Measurements from ENCODE around the gene SCN4A. TPM values are rescaled to one million over a fixed set of nuclear protein-coding genes. Genes with fewer than 3 reads are reported as not detected.
"Not testable (repeated sequence)": the region's sequence is repeated elsewhere in the genome, so short reads cannot be mapped to it uniquely, and the experiment has no call there.

The SCN4A gene
- total RNA-seq, 3 donors from 2014 or later = 1.0 to 16.7 (median 10.2) TPM

GRCh38 chr17:63928172-63928666, 44.5 kb downstream of the SCN4A start:
- DNase-seq (ENCODE audit: low spot score in 2 of 2) = no peak
- intact Hi-C loops (cut with DNase I; ENCODE audit: low total_unique reads) = no loop called here
- no peaks in the 10 kb centered on the region for H3K4me1 ChIP-seq
- H3K27ac ChIP-seq = no peak overlapping the region
- H3K4me3 ChIP-seq = no peak overlapping the region
- no peaks in the 10 kb centered on the region for H3K27me3 ChIP-seq
- no peaks in the 10 kb centered on the region for H3K36me3 ChIP-seq
- no peak for TF ChIP-seq POLR2A (IDR thresholded peaks at IDR 0.05)
- TF ChIP-seq POLR2AphosphoS5 (IDR thresholded peaks at IDR 0.05) = no peak
- TF ChIP-seq CTCF (IDR thresholded peaks at IDR 0.05) = no peak
- H3K9me3 ChIP-seq = no peaks in the 10 kb centered on the region

- H3K27me3 ChIP-seq = no peaks in the 10 kb centered on the region
- intact Hi-C loops (cut with DNase I; ENCODE audit: low total_unique reads) = no loop called here
- no peak overlapping the region for H3K27ac ChIP-seq
- no peak for TF ChIP-seq POLR2A (IDR thresholded peaks at IDR 0.05)
- no peak for TF ChIP-seq CTCF (IDR thresholded peaks at IDR 0.05)
- no peak for TF ChIP-seq POLR2AphosphoS5 (IDR thresholded peaks at IDR 0.05)
- H3K9me3 ChIP-seq = no peaks in the 10 kb centered on the region
- no peak for DNase-seq (ENCODE audit: low spot score in 2 of 2)
- no peaks in the 10 kb centered on the region for H3K36me3 ChIP-seq
- no peak overlapping the region for H3K4me3 ChIP-seq
- H3K4me1 ChIP-seq = no peaks in the 10 kb centered on the region
Measured at GRCh38 chr17:63927464-63928171, 45.1 kb downstream of the SCN4A start.

- Histone ChIP-seq H3K9me3 (no peaks in the 10 kb centered on the region), H3K4me1 (no peaks in the 10 kb centered on the region), H3K27me3 (no peaks in the 10 kb centered on the region), H3K27ac (no peak overlapping the region), H3K36me3 (no peaks in the 10 kb centered on the region), H3K4me3 (no peak overlapping the region)
- intact Hi-C loops (cut with DNase I; ENCODE audit: low total_unique reads) = no loop called here
- no peak for DNase-seq (ENCODE audit: low spot score in 2 of 2)
- no peak for TF ChIP-seq POLR2A (IDR thresholded peaks at IDR 0.05)
- TF ChIP-seq POLR2AphosphoS5 (IDR thresholded peaks at IDR 0.05) = no peak
- TF ChIP-seq CTCF (IDR thresholded peaks at IDR 0.05) = no peak
Measured at GRCh38 chr17:63926164-63926563, 46.6 kb downstream of the SCN4A start.

GRCh38 chr17:63925615-63926014, 47.1 kb downstream of the SCN4A start:
- Histone ChIP-seq H3K27me3 (no peaks in the 10 kb centered on the region), H3K9me3 (no peaks in the 10 kb centered on the region), H3K4me1 (no peaks in the 10 kb centered on the region), H3K27ac (no peak overlapping the region), H3K36me3 (no peaks in the 10 kb centered on the region), H3K4me3 (no peak overlapping the region)
- DNase-seq (ENCODE audit: low spot score in 2 of 2) = no peak
- intact Hi-C loops (cut with DNase I; ENCODE audit: low total_unique reads) = no loop called here
- no peak for TF ChIP-seq POLR2A (IDR thresholded peaks at IDR 0.05)
- no peak for TF ChIP-seq POLR2AphosphoS5 (IDR thresholded peaks at IDR 0.05)
- no peak for TF ChIP-seq CTCF (IDR thresholded peaks at IDR 0.05)

- H3K4me1 ChIP-seq; H3K4me3 ChIP-seq; H3K27me3 ChIP-seq; H3K9me3 ChIP-seq; H3K36me3 ChIP-seq; DNase-seq (ENCODE audit: low spot score in 2 of 2); H3K27ac ChIP-seq; intact Hi-C loops (cut with DNase I; ENCODE audit: low total_unique reads): not testable (repeated sequence)
Measured at GRCh38 chr17:63922402-63922801, 50.3 kb downstream of the SCN4A start.

GRCh38 chr17:63920779-63921178, 51.9 kb downstream of the SCN4A start:
- H3K9me3 ChIP-seq; DNase-seq (ENCODE audit: low spot score in 2 of 2); H3K4me3 ChIP-seq; H3K27me3 ChIP-seq; H3K27ac ChIP-seq; H3K4me1 ChIP-seq; H3K36me3 ChIP-seq; intact Hi-C loops (cut with DNase I; ENCODE audit: low total_unique reads): not testable (repeated sequence)

- H3K27ac ChIP-seq; H3K4me3 ChIP-seq; H3K9me3 ChIP-seq; DNase-seq (ENCODE audit: low spot score in 2 of 2); H3K4me1 ChIP-seq; H3K36me3 ChIP-seq; intact Hi-C loops (cut with DNase I; ENCODE audit: low total_unique reads); H3K27me3 ChIP-seq: not testable (repeated sequence)
Measured at GRCh38 chr17:63920050-63920449, 52.7 kb downstream of the SCN4A start.

All from breast epithelium (tissue), 4 donors.